BE2C (cell line): ENCODE results near the gene HSH2D.

ENCODE experiments used
- DNase-seq: peaks from one replicate; pipeline ENCODE4 v3.0.0-alpha.2; 2020
- H3K27me3 ChIP-seq: fragments of 250-450 bp; sonication (Bioruptor Pico); 2 replicates; pipeline ENCODE4 v1.5.1; 2020; ENCODE audit warnings: mild to moderate bottlenecking
- H3K36me3 ChIP-seq: fragments of 250-450 bp; sonication (Bioruptor Pico); 2 replicates; pipeline ENCODE4 v1.5.1; 2020; ENCODE audit warnings: mild to moderate bottlenecking
- H3K4me1 ChIP-seq: fragments of 250-450 bp; sonication (Bioruptor Pico); 2 replicates; pipeline ENCODE4 v1.5.1; 2020
- H3K4me3 ChIP-seq: 2 replicates; pipeline ENCODE4 v1.5.1; 2011; ENCODE audit warnings: low read depth, low read length
- H3K9me3 ChIP-seq: fragments of 250-450 bp; sonication (Bioruptor Pico); 2 replicates; pipeline ENCODE4 v1.5.1; 2020
- CTCF ChIP-seq: IDR thresholded peaks from 2 replicates; pipeline ENCODE4 v1.5.1; 2012; ENCODE audit warnings: mild to moderate bottlenecking, low read depth, low read length

Gene HSH2D

GRCh38 chr19:16127080-16127479, 16.4 kb upstream of the HSH2D start:
- Histone ChIP-seq H3K27me3 (no peaks in the 10 kb centered on the region), H3K9me3 (no peaks in the 10 kb centered on the region), H3K36me3 (peaks cover 55% of the 10 kb centered on the region), H3K4me3 (no peak overlapping the region), H3K4me1 (no peaks in the 10 kb centered on the region)
- DNase-seq = no peak
- TF ChIP-seq CTCF = no peak

GRCh38 chr19:16127776-16128371, 15.6 kb upstream of the HSH2D start:
- H3K36me3 ChIP-seq = peaks cover 58% of the 10 kb centered on the region
- no peak for TF ChIP-seq CTCF

GRCh38 chr19:16131648-16132047, 11.8 kb upstream of the HSH2D start:
- no peak overlapping the region for H3K4me3 ChIP-seq
- no peaks in the 10 kb centered on the region for H3K27me3 ChIP-seq
- no peak for TF ChIP-seq CTCF
- DNase-seq = no peak
- no peaks in the 10 kb centered on the region for H3K9me3 ChIP-seq
- no peaks in the 10 kb centered on the region for H3K4me1 ChIP-seq
- H3K36me3 ChIP-seq = peaks cover 52% of the 10 kb centered on the region

More at GRCh38 chr19:16127776-16128371, 15.6 kb upstream of the HSH2D start:
- Histone ChIP-seq H3K4me3 (no peak overlapping the region), H3K27me3 (no peaks in the 10 kb centered on the region), H3K9me3 (no peaks in the 10 kb centered on the region), H3K4me1 (no peaks in the 10 kb centered on the region)
- DNase-seq = no peak

- Histone ChIP-seq H3K27me3 (no peaks in the 10 kb centered on the region), H3K9me3 (no peaks in the 10 kb centered on the region), H3K36me3 (peaks cover 32% of the 10 kb centered on the region), H3K4me1 (no peaks in the 10 kb centered on the region), H3K4me3 (no peak overlapping the region)
- TF ChIP-seq CTCF = no peak
- DNase-seq = no peak
Measured at GRCh38 chr19:16133818-16134217, 9.7 kb upstream of the HSH2D start.

- TF ChIP-seq CTCF = no peak
- H3K4me1 ChIP-seq = no peaks in the 10 kb centered on the region
- DNase-seq = no peak
- H3K36me3 ChIP-seq = peaks cover 26% of the 10 kb centered on the region
- H3K27me3 ChIP-seq = no peaks in the 10 kb centered on the region
- no peaks in the 10 kb centered on the region for H3K9me3 ChIP-seq
- no peak overlapping the region for H3K4me3 ChIP-seq
Measured at GRCh38 chr19:16134510-16134909, 9.0 kb upstream of the HSH2D start.

- Histone ChIP-seq H3K4me1 (no peaks in the 10 kb centered on the region), H3K9me3 (no peaks in the 10 kb centered on the region), H3K27me3 (no peaks in the 10 kb centered on the region), H3K36me3 (peaks cover 23% of the 10 kb centered on the region), H3K4me3 (no peak overlapping the region)
- no peak for TF ChIP-seq CTCF
- DNase-seq = no peak
Measured at GRCh38 chr19:16135430-16136127, 7.9 kb upstream of the HSH2D start.
